GM12874 (cell line): ENCODE measurements around the gene DCUN1D1.

Source experiments
- TF ChIP-seq, protein P1 (sequence below): IDR thresholded peaks from 2 replicates; pipeline ENCODE4 v1.5.1; 2011; ENCODE audit warnings: low read depth, mild to moderate bottlenecking, control low read depth, low read length, moderate library complexity; ENCODE audit not compliant: insufficient read depth

Gene DCUN1D1

DNA sequence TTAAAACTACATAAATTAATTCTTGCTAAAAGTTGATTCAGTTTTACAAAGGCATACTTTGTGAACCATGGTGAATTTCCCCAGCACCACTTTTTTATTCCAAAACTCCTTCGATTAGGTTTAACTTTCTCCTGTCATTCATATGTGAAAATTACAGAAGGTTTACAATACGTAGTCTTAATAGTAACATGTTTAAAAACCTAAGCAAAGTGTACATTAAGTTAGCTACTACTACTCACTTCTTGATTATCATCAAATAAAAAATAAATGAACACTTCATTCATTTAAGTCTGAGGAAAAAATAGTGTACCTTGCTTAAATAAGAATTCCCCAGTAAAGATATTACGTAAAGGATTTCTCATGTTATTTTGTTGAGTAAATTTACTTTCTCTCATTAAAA, 38.6 kb downstream of the DCUN1D1 start:
- TF ChIP-seq, protein P1, sequence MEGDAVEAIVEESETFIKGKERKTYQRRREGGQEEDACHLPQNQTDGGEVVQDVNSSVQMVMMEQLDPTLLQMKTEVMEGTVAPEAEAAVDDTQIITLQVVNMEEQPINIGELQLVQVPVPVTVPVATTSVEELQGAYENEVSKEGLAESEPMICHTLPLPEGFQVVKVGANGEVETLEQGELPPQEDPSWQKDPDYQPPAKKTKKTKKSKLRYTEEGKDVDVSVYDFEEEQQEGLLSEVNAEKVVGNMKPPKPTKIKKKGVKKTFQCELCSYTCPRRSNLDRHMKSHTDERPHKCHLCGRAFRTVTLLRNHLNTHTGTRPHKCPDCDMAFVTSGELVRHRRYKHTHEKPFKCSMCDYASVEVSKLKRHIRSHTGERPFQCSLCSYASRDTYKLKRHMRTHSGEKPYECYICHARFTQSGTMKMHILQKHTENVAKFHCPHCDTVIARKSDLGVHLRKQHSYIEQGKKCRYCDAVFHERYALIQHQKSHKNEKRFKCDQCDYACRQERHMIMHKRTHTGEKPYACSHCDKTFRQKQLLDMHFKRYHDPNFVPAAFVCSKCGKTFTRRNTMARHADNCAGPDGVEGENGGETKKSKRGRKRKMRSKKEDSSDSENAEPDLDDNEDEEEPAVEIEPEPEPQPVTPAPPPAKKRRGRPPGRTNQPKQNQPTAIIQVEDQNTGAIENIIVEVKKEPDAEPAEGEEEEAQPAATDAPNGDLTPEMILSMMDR = no peak

DNA sequence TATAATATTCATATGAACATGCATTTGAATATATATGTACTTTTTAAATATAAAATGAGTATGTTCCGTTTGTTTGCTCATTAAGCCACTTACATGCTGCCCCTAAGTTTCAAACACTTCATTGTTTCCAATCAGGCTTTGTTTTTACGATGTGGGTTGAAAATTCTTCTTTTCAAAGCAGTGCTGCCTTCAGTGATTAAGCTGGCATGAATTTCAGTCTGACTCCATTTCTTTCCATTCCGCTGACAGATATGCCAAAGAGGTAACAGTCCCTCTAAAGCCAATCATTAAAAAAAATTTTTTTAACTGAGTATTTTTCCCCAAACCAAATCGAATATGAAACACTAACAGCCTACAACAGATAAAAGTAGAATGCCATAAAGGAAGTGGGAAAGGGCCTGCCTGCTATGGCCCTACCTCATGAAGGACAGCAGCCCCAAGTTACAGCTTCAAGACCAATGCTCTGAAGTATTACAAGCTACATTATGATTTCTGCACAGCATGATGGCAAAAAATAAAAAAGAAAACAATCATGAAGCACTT, 40.0 kb downstream of the DCUN1D1 start:
- TF ChIP-seq, protein P1 = no peak

DNA sequence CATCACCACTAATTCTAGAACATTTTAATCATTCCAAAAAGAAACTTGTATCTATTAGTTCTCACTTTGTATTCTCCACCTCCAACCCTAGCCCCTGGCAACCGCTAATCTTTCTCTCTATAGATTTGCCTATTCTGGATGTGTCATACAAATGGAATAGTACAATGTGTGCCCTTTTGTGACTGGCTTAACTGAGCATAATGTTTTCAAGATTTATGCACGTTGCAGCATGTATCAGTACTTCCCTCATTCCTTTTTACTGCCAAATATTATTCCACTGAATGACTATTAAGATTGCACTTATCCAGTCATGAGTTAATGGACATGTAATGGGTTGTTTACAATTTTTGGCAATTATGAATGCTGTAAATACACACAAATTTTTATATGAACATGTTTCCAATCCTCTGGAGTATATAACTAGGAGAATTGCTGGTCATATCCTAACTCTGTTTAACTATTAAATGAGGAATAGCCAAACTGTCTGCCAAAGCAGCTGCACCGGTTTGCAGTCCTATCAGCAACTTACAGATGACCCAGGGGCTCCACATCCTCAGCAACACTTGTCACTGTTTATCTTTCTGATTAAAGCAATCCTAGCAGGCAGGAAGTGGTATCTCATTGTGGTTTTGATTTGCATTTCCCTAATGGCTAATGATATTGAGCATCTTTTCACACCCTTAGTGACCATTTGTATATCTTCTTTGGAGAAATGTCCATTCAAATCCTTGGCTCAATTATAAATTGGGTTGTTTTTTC, 42.9 kb downstream of the DCUN1D1 start:
- TF ChIP-seq, protein P1 = no peak

DNA sequence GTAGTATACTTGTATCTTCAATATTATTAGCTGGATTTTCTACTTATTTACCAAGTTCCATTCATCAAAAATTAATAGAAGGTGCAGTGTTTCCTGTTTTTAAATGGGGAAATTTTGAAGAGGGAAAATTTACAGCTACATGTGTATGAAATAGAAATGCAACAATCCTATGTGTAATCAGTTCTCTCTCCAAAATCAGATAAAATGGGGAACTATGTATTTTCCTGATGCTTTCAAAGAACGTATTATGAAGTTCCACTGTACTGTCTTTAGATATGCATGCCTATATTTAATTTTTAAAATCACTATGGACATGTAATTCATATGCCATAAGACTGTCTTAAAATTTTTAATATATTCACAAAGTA, 43.4 kb downstream of the DCUN1D1 start:
- TF ChIP-seq, protein P1 = no peak

DNA sequence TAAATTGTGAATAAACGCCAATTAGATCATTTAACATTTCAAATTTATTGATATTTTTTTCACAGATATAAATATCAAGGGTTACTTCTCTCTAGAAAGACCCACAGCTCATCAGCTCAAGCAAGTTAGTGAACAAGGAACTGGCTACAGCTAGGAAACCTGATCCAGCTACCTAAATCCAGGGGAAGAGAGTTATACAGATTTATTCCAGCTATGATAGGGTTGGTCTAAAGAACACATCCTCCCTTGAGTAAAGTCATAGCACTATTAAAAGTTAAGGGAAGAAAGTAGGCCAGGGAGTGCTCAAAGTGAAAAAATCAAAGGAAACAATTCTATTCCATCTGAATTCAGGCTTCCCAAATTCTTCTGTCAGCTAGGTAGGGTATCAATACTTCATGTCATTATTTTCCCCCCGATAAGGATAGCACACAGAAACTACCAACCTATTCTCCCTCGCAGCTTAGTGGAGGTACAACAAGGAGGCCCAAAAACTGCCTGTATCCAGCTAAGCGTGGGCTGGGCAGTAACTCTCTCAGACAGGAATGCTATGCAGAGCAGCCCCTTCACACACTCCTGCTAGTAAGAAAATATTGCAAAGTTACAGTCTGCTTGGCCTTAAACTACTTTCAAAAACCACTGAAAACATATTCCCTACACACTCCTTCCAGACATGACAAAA, 44.0 kb downstream of the DCUN1D1 start:
- TF ChIP-seq, protein P1 = no peak

DNA sequence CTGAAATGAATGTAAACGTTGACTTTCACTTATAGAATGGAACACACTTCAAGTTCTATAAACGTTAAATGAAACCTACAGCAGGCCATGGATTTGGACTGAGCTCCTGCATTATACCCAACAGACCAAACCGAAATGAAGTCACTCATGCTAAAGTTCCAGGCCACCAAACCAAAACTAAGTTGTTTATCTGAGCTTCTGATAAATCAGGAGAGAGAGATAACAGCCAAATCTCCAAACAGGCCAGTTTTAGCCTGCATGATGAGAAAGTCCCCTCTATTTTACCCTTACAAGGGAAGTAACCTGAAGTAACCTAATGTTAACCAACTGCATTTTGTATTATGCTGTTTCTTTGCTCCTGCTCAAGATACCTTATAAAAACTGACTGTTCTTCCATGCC, 44.5 kb downstream of the DCUN1D1 start:
- TF ChIP-seq, protein P1 = no peak

DNA sequence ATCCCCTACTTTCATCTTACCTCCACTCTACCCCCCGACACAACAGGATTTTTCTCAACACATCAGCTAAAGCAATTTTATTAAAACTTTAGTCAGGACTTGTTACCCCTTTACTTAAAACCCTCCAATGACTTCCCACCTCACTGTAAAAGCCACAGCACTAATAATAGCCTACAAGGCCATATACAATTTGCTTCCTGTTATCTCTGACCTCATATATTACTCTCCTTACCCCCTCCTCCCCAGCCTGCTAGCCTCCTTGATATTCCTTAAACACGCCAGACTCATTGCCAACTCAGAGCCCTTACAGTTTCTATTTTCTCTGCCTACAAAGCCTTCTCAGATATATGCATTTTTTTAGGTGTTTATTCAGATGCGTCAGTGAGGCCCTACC, 54.4 kb downstream of the DCUN1D1 start:
- TF ChIP-seq, protein P1 = no peak
